Neural progenitor cell (in vitro differentiated cells): ENCODE results near the gene SLC2A13.

Source experiments
- EZH2 ChIP-seq: fragments of 200-600 bp; sonication (generic); IDR thresholded peaks from 2 replicates; pipeline ENCODE4 v1.6.1; 2017; ENCODE audit warnings: antibody characterized with exemption, mild to moderate bottlenecking, moderate library complexity
- TF ChIP-seq, protein P1 (sequence below): fragments of 200-600 bp; sonication (generic); IDR thresholded peaks from 2 replicates; pipeline ENCODE4 v1.5.1; 2017; ENCODE audit warnings: antibody characterized with exemption, mild to moderate bottlenecking

DNA sequence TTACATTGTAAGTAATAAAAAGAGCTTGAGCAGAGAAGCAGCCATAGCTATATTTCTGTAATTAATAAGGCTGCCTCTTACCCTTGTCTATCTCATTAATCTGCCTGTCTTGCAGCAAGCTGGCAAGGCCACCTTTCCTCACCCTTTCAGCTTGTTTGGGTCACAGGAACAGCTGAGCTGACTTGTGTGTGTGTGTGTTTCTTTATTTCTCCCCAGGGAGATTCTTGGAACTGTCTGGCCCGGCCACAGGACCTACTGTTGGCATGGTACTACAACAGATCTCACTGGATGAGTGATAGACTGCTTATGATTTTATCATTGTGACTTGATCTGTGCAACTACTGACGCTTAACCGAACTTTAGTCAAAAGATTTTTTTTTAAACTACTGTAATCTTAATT is 213.7 kb downstream of the SLC2A13 start:
- TF ChIP-seq, protein P1, sequence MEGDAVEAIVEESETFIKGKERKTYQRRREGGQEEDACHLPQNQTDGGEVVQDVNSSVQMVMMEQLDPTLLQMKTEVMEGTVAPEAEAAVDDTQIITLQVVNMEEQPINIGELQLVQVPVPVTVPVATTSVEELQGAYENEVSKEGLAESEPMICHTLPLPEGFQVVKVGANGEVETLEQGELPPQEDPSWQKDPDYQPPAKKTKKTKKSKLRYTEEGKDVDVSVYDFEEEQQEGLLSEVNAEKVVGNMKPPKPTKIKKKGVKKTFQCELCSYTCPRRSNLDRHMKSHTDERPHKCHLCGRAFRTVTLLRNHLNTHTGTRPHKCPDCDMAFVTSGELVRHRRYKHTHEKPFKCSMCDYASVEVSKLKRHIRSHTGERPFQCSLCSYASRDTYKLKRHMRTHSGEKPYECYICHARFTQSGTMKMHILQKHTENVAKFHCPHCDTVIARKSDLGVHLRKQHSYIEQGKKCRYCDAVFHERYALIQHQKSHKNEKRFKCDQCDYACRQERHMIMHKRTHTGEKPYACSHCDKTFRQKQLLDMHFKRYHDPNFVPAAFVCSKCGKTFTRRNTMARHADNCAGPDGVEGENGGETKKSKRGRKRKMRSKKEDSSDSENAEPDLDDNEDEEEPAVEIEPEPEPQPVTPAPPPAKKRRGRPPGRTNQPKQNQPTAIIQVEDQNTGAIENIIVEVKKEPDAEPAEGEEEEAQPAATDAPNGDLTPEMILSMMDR = no peak
- no peak for TF ChIP-seq EZH2
